SK-N-SH (cell line): Measurements from ENCODE around the gene TSHR. TPM values are rescaled to one million over a fixed set of nuclear protein-coding genes. Genes with fewer than 3 reads are reported as not detected.
A peak's percentile ranks its signal among the peaks of the same experiment; 100 is the strongest.

Experiments used
- CTCF ChIA-PET: fragments of 300-600, 350-600 bp; formaldehyde crosslinking; extraction: SDS; loops from one replicate; lab custom pipeline; 2021; lab: Yijun Ruan, JAX
- POLR2A ChIA-PET: fragments of 350-600 bp; sonication (Branson Sonifier 250); formaldehyde crosslinking; extraction: SDS; loops from one replicate; lab custom pipeline; 2020; ENCODE audit warnings: antibody characterized with exemption, inconsistent platforms; lab: Yijun Ruan, JAX
- DNase-seq: peaks from one replicate; pipeline ENCODE4 v3.0.0; 2012
- H2AFZ ChIP-seq: fragments of 200-600 bp; sonication (generic); 2 replicates; pipeline ENCODE4 v1.8.1; 2016; ENCODE audit warnings: antibody characterized with exemption, mild to moderate bottlenecking, low read depth
- H3F3A ChIP-seq: fragments of 200-600 bp; sonication (generic); replicated peaks from 2 replicates; pipeline ENCODE3; 2016; ENCODE audit warnings: antibody characterized with exemption, mild to moderate bottlenecking; ENCODE audit not compliant: insufficient read depth
- H3K27ac ChIP-seq, 2 experiments: fragments of 200-500 bp in 1 of 2; fragments of 200-600 bp in 1 of 2; sonication (Bioruptor generic) in 1 of 2; sonication (generic), shearing (Covaris generic) in 1 of 2; 2 replicates each; pipeline versions ENCODE4 v1.5.1 to v1.6.1; 2014 to 2016; ENCODE audit warnings: low read depth in 2 of 2, inconsistent platforms in 1 of 2, low read length in 1 of 2, mild to moderate bottlenecking in 1 of 2, mixed read lengths in 1 of 2
- H3K27me3 ChIP-seq: fragments of 200-600 bp; sonication (generic), shearing (Covaris generic); 2 replicates; pipeline ENCODE4 v1.6.1; 2016; ENCODE audit warnings: mixed run types; ENCODE audit not compliant: insufficient read depth
- H3K36me3 ChIP-seq, 2 experiments: fragments of 200-500 bp in 1 of 2; fragments of 200-600 bp in 1 of 2; sonication (Bioruptor generic) in 1 of 2; sonication (generic) in 1 of 2; replicated peaks in 1 of 2; 2 replicates each; pipeline versions ENCODE3 to v1.5.1; 2014 to 2016; ENCODE audit warnings: low read length in 1 of 2, mild to moderate bottlenecking in 1 of 2; ENCODE audit not compliant: insufficient read depth in 2 of 2, control insufficient read depth in 1 of 2
- H3K4me1 ChIP-seq, 2 experiments: fragments of 200-500 bp in 1 of 2; fragments of 200-600 bp in 1 of 2; sonication (Bioruptor generic) in 1 of 2; sonication (generic), shearing (Covaris generic) in 1 of 2; 2 replicates each; pipeline versions ENCODE4 v1.5.1 to v1.6.1; 2014 to 2016; ENCODE audit warnings: low read depth in 1 of 2, low read length in 1 of 2, mixed run types in 1 of 2; ENCODE audit not compliant: insufficient read depth in 2 of 2, control insufficient read depth in 1 of 2
- H3K4me2 ChIP-seq: fragments of 200-600 bp; sonication (generic), shearing (Covaris generic); 2 replicates; pipeline ENCODE4 v1.6.1; 2017; ENCODE audit warnings: mixed run types
- H3K4me3 ChIP-seq, 2 experiments: fragments of 200-500 bp in 1 of 2; fragments of 200-600 bp in 1 of 2; sonication (Bioruptor generic) in 1 of 2; sonication (generic), shearing (Covaris generic) in 1 of 2; 2 replicates each; pipeline versions ENCODE4 v1.5.1 to v1.8.1; 2014 to 2016; ENCODE audit warnings: low read depth in 2 of 2, inconsistent platforms in 1 of 2, low read length in 1 of 2, mild to moderate bottlenecking in 1 of 2, mixed read lengths in 1 of 2, moderate library complexity in 1 of 2
- H3K79me2 ChIP-seq: fragments of 200-600 bp; sonication (generic); 2 replicates; pipeline ENCODE4 v1.8.1; 2017; ENCODE audit warnings: mild to moderate bottlenecking; ENCODE audit not compliant: insufficient read depth
- H3K9ac ChIP-seq: fragments of 200-600 bp; sonication (generic); 2 replicates; pipeline ENCODE4 v1.6.1; 2017; ENCODE audit warnings: mixed run types
- H3K9me2 ChIP-seq: fragments of 200-600 bp; sonication (generic); 2 replicates; pipeline ENCODE4 v1.6.1; 2017; ENCODE audit warnings: mixed run types
- H3K9me3 ChIP-seq: fragments of 200-600 bp; sonication (generic); 2 replicates; pipeline ENCODE4 v1.6.1; 2017; ENCODE audit warnings: mixed run types, mild to moderate bottlenecking, moderate library complexity
- H4K20me1 ChIP-seq: fragments of 200-600 bp; sonication (generic); 2 replicates; pipeline ENCODE4 v1.6.1; 2017; ENCODE audit warnings: mild to moderate bottlenecking, mixed run types; ENCODE audit not compliant: insufficient read depth
- ELF1 ChIP-seq: IDR thresholded peaks from 2 replicates; pipeline ENCODE4 v1.4.0; 2012
- EZH2phosphoT487 ChIP-seq: fragments of 200-600 bp; sonication (generic); IDR thresholded peaks from 2 replicates; pipeline ENCODE4 v1.6.1; 2017; ENCODE audit warnings: low read depth, mixed run types, mild to moderate bottlenecking, antibody characterized with exemption, moderate library complexity, borderline replicate concordance
- FOSL2 ChIP-seq: IDR thresholded peaks from 2 replicates; pipeline ENCODE4 v1.4.0; 2012; ENCODE audit warnings: low read depth, mild to moderate bottlenecking, moderate library complexity, borderline replicate concordance
- GABPA ChIP-seq: IDR thresholded peaks from 2 replicates; pipeline ENCODE4 v1.4.0; 2012; ENCODE audit warnings: low read depth, mild to moderate bottlenecking
- JUND ChIP-seq: IDR thresholded peaks from 2 replicates; pipeline ENCODE4 v1.4.0; 2012
- MAX ChIP-seq: IDR thresholded peaks from 2 replicates; pipeline ENCODE4 v1.4.0; 2012; ENCODE audit warnings: low read depth
- NRF1 ChIP-seq: IDR thresholded peaks from 2 replicates; pipeline ENCODE4 v1.6.1; 2012; ENCODE audit warnings: low read depth, mild to moderate bottlenecking, low read length
- PBX3 ChIP-seq: IDR thresholded peaks from 2 replicates; pipeline ENCODE4; 2012
- POLR2AphosphoS5 ChIP-seq: IDR thresholded peaks from 2 replicates; pipeline ENCODE4 v1.6.1; 2012; ENCODE audit warnings: low read depth, low read length
- RCOR1 ChIP-seq: fragments of 150-350 bp; IDR thresholded peaks from 2 replicates; pipeline ENCODE4 v1.6.1; 2017; ENCODE audit warnings: antibody characterized with exemption, low read length
- SMC3 ChIP-seq: IDR thresholded peaks from 2 replicates; pipeline ENCODE4 v1.6.1; 2012; ENCODE audit warnings: low read depth, low read length, improper control_type of control experiment
- TAF1 ChIP-seq: IDR thresholded peaks from 2 replicates; pipeline ENCODE4 v1.6.1; 2012; ENCODE audit warnings: low read depth, mild to moderate bottlenecking, low read length, moderate library complexity, borderline replicate concordance
- TCF12 ChIP-seq: IDR thresholded peaks from 2 replicates; pipeline ENCODE4 v1.4.0; 2012
- TEAD4 ChIP-seq: IDR thresholded peaks from 2 replicates; pipeline ENCODE4 v1.4.0; 2012; ENCODE audit warnings: mild to moderate bottlenecking, borderline replicate concordance; ENCODE audit not compliant: insufficient read depth
- USF2 ChIP-seq: fragments of 150-350 bp; IDR thresholded peaks from 2 replicates; pipeline ENCODE4 v1.6.1; 2017; ENCODE audit warnings: antibody characterized with exemption, low read length, low read depth, borderline replicate concordance
- ZBTB33 ChIP-seq: IDR thresholded peaks from 2 replicates; pipeline ENCODE4 v1.4.0; 2012; ENCODE audit warnings: low read depth, borderline replicate concordance
- WGBS: methylation state at CpG from one replicate; pipeline ENCODE4 v1.1.6; 2017; ENCODE audit warnings: low lambda C conversion rate; 5-methylcytosine and 5-hydroxymethylcytosine counted together
- polyA plus RNA-seq, 3 experiments: library from polyadenylated mRNA; depleted of rRNA; stranded (reverse); fragments of >200 nt; gene quantifications; 2 replicates each; pipeline ENCODE4 v1.2.3, GENCODE V29; 2012
- TF ChIP-seq, protein P1 (sequence below): IDR thresholded peaks from 2 replicates; pipeline ENCODE4 v1.4.0; 2012; ENCODE audit warnings: low read depth, borderline replicate concordance
- TF ChIP-seq, protein P2 (sequence below): fragments of 200-600 bp; sonication (generic); IDR thresholded peaks from 2 replicates; pipeline ENCODE4 v1.6.1; 2017; ENCODE audit warnings: antibody characterized with exemption, mild to moderate bottlenecking, moderate library complexity

The TSHR gene
- polyA plus RNA-seq, 1 of the 3 experiments (the other 2 are of a cell fraction) = not detected

DNA sequence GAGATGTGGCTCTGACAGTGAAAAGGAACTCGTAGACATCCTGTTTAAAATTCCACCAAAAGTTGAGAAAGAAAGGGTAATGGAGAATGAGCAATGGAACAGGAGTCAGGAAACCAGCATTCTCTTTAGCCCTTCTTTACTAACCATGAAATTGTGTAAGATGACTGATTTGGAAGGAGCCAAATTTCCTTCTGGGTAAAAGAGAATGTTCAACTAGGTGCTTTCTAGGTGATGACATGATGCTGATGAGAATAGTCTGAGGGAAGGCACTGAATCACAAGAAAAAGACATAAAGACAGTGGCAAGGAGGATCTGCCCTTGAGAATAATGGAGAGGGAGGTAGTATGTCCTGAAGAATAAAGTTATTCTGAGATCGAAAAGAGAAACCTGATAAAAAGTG lies 2.2 kb downstream of the TSHR start:
- Histone ChIP-seq H2AFZ (no peak overlapping the region), H3K79me2 (no peaks in the 10 kb centered on the region), H3K4me3 (no peak overlapping the region), H3K27ac (no peak overlapping the region), H3F3A (no peaks in the 10 kb centered on the region), H3K4me2 (no peak overlapping the region), H3K27me3 (peaks cover 25% of the 10 kb centered on the region), H3K36me3 (no peaks in the 10 kb centered on the region), H4K20me1 (no peaks in the 10 kb centered on the region), H3K9me3 (no peaks in the 10 kb centered on the region), H3K4me1 (peaks cover 0 to 2% of the 10 kb centered on the region in 2 experiments; a peak in 1 of 4 replicates), H3K9ac (no peak overlapping the region), H3K9me2 (no peaks in the 10 kb centered on the region)
- POLR2A ChIA-PET = no interaction called here
- no peak for DNase-seq
- CTCF ChIA-PET = interaction anchor here (0.8 to 3.0 kb wide), 4 partner anchors 30 to 213 kb away, joined by 3 to 13 read pairs (median 8); no protein-coding TSS in a partner anchor
- TF ChIP-seq TAF1 (no peak), MAX (no peak), FOSL2 (no peak), NRF1 (no peak), TEAD4 (no peak), JUND (no peak), POLR2AphosphoS5 (no peak), TCF12 (no peak)
- TF ChIP-seq, protein P1, sequence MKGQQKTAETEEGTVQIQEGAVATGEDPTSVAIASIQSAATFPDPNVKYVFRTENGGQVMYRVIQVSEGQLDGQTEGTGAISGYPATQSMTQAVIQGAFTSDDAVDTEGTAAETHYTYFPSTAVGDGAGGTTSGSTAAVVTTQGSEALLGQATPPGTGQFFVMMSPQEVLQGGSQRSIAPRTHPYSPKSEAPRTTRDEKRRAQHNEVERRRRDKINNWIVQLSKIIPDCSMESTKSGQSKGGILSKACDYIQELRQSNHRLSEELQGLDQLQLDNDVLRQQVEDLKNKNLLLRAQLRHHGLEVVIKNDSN = no peak
- WGBS = 42% methylated on average over 2 of the region's 2 CpGs

- H2AFZ ChIP-seq = peak overlapping the region; percentile 9; the same call in 1 of the 2 replicates
- H3K9me2 ChIP-seq = no peaks in the 10 kb centered on the region
- H3K9me3 ChIP-seq = no peaks in the 10 kb centered on the region
- H4K20me1 ChIP-seq = no peaks in the 10 kb centered on the region
- H3K9ac ChIP-seq = no peak overlapping the region
- CTCF ChIA-PET = interaction anchor here (0.8 to 1.8 kb wide), 2 partner anchors 29 to 212 kb away, joined by 3 to 12 read pairs; no protein-coding TSS in a partner anchor
- no peak overlapping the region for H3K4me2 ChIP-seq
- H3K4me3 ChIP-seq = no peak overlapping the region
- H3K36me3 ChIP-seq = no peaks in the 10 kb centered on the region
- no peaks in the 10 kb centered on the region for H3F3A ChIP-seq
- H3K27me3 ChIP-seq = peaks cover 25% of the 10 kb centered on the region
- TF ChIP-seq GABPA = no peak
- TF ChIP-seq, protein P1 = no peak
- no peak for TF ChIP-seq TEAD4
- TF ChIP-seq POLR2AphosphoS5 = no peak
- TF ChIP-seq PBX3 = no peak
- no peak for TF ChIP-seq RCOR1
- no peak for TF ChIP-seq SMC3
- TF ChIP-seq ELF1 = no peak
- no peak for TF ChIP-seq ZBTB33
- no peak for TF ChIP-seq USF2
- TF ChIP-seq EZH2phosphoT487 = no peak
- TF ChIP-seq, protein P2, sequence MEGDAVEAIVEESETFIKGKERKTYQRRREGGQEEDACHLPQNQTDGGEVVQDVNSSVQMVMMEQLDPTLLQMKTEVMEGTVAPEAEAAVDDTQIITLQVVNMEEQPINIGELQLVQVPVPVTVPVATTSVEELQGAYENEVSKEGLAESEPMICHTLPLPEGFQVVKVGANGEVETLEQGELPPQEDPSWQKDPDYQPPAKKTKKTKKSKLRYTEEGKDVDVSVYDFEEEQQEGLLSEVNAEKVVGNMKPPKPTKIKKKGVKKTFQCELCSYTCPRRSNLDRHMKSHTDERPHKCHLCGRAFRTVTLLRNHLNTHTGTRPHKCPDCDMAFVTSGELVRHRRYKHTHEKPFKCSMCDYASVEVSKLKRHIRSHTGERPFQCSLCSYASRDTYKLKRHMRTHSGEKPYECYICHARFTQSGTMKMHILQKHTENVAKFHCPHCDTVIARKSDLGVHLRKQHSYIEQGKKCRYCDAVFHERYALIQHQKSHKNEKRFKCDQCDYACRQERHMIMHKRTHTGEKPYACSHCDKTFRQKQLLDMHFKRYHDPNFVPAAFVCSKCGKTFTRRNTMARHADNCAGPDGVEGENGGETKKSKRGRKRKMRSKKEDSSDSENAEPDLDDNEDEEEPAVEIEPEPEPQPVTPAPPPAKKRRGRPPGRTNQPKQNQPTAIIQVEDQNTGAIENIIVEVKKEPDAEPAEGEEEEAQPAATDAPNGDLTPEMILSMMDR = no peak
- TF ChIP-seq MAX = no peak
- no peak for TF ChIP-seq TAF1
- H3K4me1 ChIP-seq = peaks cover 0 to 2% of the 10 kb centered on the region in 2 experiments; a peak in 1 of 4 replicates
- POLR2A ChIA-PET = no interaction called here
- WGBS = 53% methylated on average over 2 of the region's 2 CpGs
- H3K27ac ChIP-seq = no peak overlapping the region
- H3K79me2 ChIP-seq = no peaks in the 10 kb centered on the region
- no peak for DNase-seq
Observed at GRCh38 chr14:80958226-80958625, 2.8 kb downstream of the TSHR start.
